Measurements from ENCODE around the gene SCAPER.

GRCh38 chr15:76945494-76946093, 40.5 kb upstream of the SCAPER start:
- TF ChIP-seq, protein P1, sequence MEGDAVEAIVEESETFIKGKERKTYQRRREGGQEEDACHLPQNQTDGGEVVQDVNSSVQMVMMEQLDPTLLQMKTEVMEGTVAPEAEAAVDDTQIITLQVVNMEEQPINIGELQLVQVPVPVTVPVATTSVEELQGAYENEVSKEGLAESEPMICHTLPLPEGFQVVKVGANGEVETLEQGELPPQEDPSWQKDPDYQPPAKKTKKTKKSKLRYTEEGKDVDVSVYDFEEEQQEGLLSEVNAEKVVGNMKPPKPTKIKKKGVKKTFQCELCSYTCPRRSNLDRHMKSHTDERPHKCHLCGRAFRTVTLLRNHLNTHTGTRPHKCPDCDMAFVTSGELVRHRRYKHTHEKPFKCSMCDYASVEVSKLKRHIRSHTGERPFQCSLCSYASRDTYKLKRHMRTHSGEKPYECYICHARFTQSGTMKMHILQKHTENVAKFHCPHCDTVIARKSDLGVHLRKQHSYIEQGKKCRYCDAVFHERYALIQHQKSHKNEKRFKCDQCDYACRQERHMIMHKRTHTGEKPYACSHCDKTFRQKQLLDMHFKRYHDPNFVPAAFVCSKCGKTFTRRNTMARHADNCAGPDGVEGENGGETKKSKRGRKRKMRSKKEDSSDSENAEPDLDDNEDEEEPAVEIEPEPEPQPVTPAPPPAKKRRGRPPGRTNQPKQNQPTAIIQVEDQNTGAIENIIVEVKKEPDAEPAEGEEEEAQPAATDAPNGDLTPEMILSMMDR (IDR thresholded peaks at IDR 0.05), result no peak
- TF ChIP-seq EZH2 (IDR thresholded peaks at IDR 0.05; ENCODE audit: borderline replicate concordance, insufficient read depth, low read depth, low read length, poor library complexity, severe bottlenecking), result no peak
